Left hindlimb (tissue), 1 donor: ENCODE results near the gene GOLGA6L1.
"Not testable (repeated sequence)": the region's sequence is repeated elsewhere in the genome, so short reads cannot be mapped to it uniquely, and the experiment has no call there.

ENCODE experiments used
- DNase-seq: peaks from one replicate; pipeline ENCODE4 v3.0.0-alpha.2; 2018

Gene GOLGA6L1

GRCh38 chr15:23136722-23137121 lies at the start of gene GOLGA6L1:
Gene GOLGA6L1 (minus strand): TSS chr15:23136822. CDS start chr15:23136731, 91 bp downstream.
- not testable (repeated sequence) for DNase-seq

GRCh38 chr15:23181201-23181600 lies 44.6 kb upstream of the GOLGA6L1 start:
- not testable (repeated sequence) for DNase-seq

- DNase-seq, result not testable (repeated sequence)
Measured at GRCh38 chr15:23180547-23180927, 43.9 kb upstream of the GOLGA6L1 start.

- peak; percentile 18 for DNase-seq
Measured at GRCh38 chr15:23179768-23180546, 43.3 kb upstream of the GOLGA6L1 start.

- DNase-seq, result peak; percentile 9
Measured at GRCh38 chr15:23176683-23177082, 40.1 kb upstream of the GOLGA6L1 start.

GRCh38 chr15:23175606-23176005 lies 39.0 kb upstream of the GOLGA6L1 start:
- DNase-seq, result not testable (repeated sequence)

GRCh38 chr15:23174609-23175140 lies 38.1 kb upstream of the GOLGA6L1 start:
- not testable (repeated sequence) for DNase-seq

GRCh38 chr15:23132787-23133186 lies 3.8 kb downstream of the GOLGA6L1 start:
- not testable (repeated sequence) for DNase-seq

GRCh38 chr15:23118208-23118607 lies 18.4 kb downstream of the GOLGA6L1 start:
- no peak for DNase-seq

- DNase-seq, result no peak
Measured at GRCh38 chr15:23095796-23096195, 40.8 kb downstream of the GOLGA6L1 start.

GRCh38 chr15:23083115-23083514 lies 53.5 kb downstream of the GOLGA6L1 start:
- DNase-seq, result no peak

- not testable (repeated sequence) for DNase-seq
Measured at GRCh38 chr15:23081996-23082737, 54.5 kb downstream of the GOLGA6L1 start.

- DNase-seq, result no peak
Measured at GRCh38 chr15:23081271-23081670, 55.4 kb downstream of the GOLGA6L1 start.

GRCh38 chr15:23079766-23080165 lies 56.9 kb downstream of the GOLGA6L1 start:
- DNase-seq, result no peak
